GM12891 (cell line): Measurements from ENCODE around the gene ALPK3.

ENCODE experiments used
- POLR2A ChIP-seq: IDR thresholded peaks from 2 replicates; pipeline ENCODE4 v1.6.1; 2011; ENCODE audit warnings: low read depth, low read length, control low read depth
- POLR2AphosphoS5 ChIP-seq: IDR thresholded peaks from 2 replicates; pipeline ENCODE4 v1.6.1; 2011; ENCODE audit warnings: low read depth, low read length, control low read depth
- POU2F2 ChIP-seq: IDR thresholded peaks from 2 replicates; pipeline ENCODE4 v1.6.1; 2011; ENCODE audit warnings: low read depth, mild to moderate bottlenecking, control low read depth, low read length, moderate library complexity
- SPI1 ChIP-seq: IDR thresholded peaks from 2 replicates; pipeline ENCODE4 v1.6.1; 2011; ENCODE audit warnings: low read depth, low read length, control low read depth
- TAF1 ChIP-seq: IDR thresholded peaks from 2 replicates; pipeline ENCODE4 v1.6.1; 2011; ENCODE audit warnings: low read depth, low read length, control low read depth

DNA sequence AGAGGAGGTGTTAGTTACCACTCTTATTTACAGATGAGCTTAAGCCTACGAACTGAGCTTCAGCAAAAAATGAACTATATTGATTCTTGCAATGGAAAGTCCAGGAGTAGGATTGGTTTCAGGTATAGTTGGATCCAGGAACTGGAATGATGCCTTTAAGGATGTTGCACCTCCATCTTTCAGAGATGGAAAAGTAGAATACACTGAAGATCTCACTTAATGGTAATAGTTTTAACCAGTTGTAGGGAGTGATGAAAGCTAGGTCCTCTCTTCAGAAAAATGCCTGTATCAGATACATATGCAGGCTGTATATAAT, 69.8 kb downstream of the ALPK3 start:
- no peak for TF ChIP-seq POLR2A
- no peak for TF ChIP-seq POLR2AphosphoS5
- TF ChIP-seq TAF1, result no peak
- TF ChIP-seq SPI1, result no peak
- no peak for TF ChIP-seq POU2F2
